SH-SY5Y (cell line): Measurements from ENCODE around the gene STYXL1.

Source experiments
- GATA2 ChIP-seq: IDR thresholded peaks from 2 replicates; pipeline ENCODE4 v1.6.1; 2011; ENCODE audit warnings: mild to moderate bottlenecking, low read depth, low read length
- GATA3 ChIP-seq: IDR thresholded peaks from 2 replicates; pipeline ENCODE4 v1.6.1; 2011; ENCODE audit warnings: low read depth, mild to moderate bottlenecking, low read length, moderate library complexity

- TF ChIP-seq GATA2: no peak
- TF ChIP-seq GATA3: no peak
Measured at GRCh38 chr7:76062254-76062653, 14.5 kb upstream of the STYXL1 start.
